GM23338 (cell line): Measurements from ENCODE around the gene TLX3. TPM values are rescaled to one million over a fixed set of nuclear protein-coding genes. Genes with fewer than 3 reads are reported as not detected.

ENCODE experiments used
- ATAC-seq: fragments of 200-7000 bp; cut with Tn5 transposase; 3 replicates; pipeline ENCODE4 v1.9.1; 2020
- DNase-seq: peaks from one replicate; pipeline ENCODE4 v3.0.0-alpha.2; 2015; ENCODE audit warnings: low spot score
- H2AFZ ChIP-seq: fragments of 200-600 bp; sonication (generic); 2 replicates; pipeline ENCODE4 v1.8.0; 2016; ENCODE audit warnings: antibody characterized with exemption, mild to moderate bottlenecking, moderate library complexity
- H3F3A ChIP-seq: fragments of 200-600 bp; sonication (generic); replicated peaks from 2 replicates; pipeline ENCODE4 v1.8.0; 2017; ENCODE audit warnings: antibody characterized with exemption, mixed run types, low read depth
- H3K27ac ChIP-seq: fragments of 200-600 bp; sonication (generic); 2 replicates; pipeline ENCODE4 v1.6.1; 2016; ENCODE audit warnings: low read depth
- H3K27me3 ChIP-seq: fragments of 200-600 bp; sonication (generic); 2 replicates; pipeline ENCODE4 v1.8.0; 2016; ENCODE audit warnings: mild to moderate bottlenecking, mixed run types, moderate library complexity; ENCODE audit not compliant: insufficient read depth
- H3K36me3 ChIP-seq: fragments of 200-600 bp; sonication (generic); 2 replicates; pipeline ENCODE4 v1.8.0; 2016; ENCODE audit warnings: mild to moderate bottlenecking; ENCODE audit not compliant: insufficient read depth
- H3K4me1 ChIP-seq: fragments of 200-600 bp; sonication (generic); 2 replicates; pipeline ENCODE4 v1.8.0; 2016; ENCODE audit warnings: mild to moderate bottlenecking, moderate library complexity; ENCODE audit not compliant: insufficient read depth
- H3K4me2 ChIP-seq: fragments of 200-600 bp; sonication (generic); 2 replicates; pipeline ENCODE4 v1.7.1; 2017; ENCODE audit warnings: mixed run types
- H3K4me3 ChIP-seq: fragments of 200-600 bp; sonication (generic); 2 replicates; pipeline ENCODE4 v1.6.1; 2016; ENCODE audit warnings: mixed run types
- H3K79me2 ChIP-seq: fragments of 200-600 bp; sonication (generic); replicated peaks from 2 replicates; pipeline ENCODE4 v1.8.0; 2017; ENCODE audit warnings: mild to moderate bottlenecking; ENCODE audit not compliant: insufficient read depth
- H3K9me2 ChIP-seq: fragments of 200-600 bp; sonication (generic); 2 replicates; pipeline ENCODE4 v1.8.0; 2017; ENCODE audit not compliant: insufficient read depth
- H4K20me1 ChIP-seq: fragments of 200-600 bp; sonication (generic); replicated peaks from 2 replicates; pipeline ENCODE4 v1.8.0; 2017; ENCODE audit warnings: mild to moderate bottlenecking; ENCODE audit not compliant: insufficient read depth
- H3K27ac Mint-ChIP-seq: 2 replicates; pipeline ENCODE4 v1.8.0; 2020; ENCODE audit warnings: inconsistent platforms, mild to moderate bottlenecking, moderate library complexity, mixed read lengths
- H3K27me3 Mint-ChIP-seq: 3 replicates; pipeline ENCODE4 v1.8.0; 2022; ENCODE audit warnings: low read depth, mild to moderate bottlenecking, moderate library complexity, mixed read lengths, inconsistent platforms; ENCODE audit not compliant: insufficient read depth, poor library complexity
- H3K36me3 Mint-ChIP-seq: 3 replicates; pipeline ENCODE4 v1.8.0; 2021; ENCODE audit warnings: low read depth, mild to moderate bottlenecking, inconsistent platforms, moderate library complexity, mixed read lengths
- H3K4me1 Mint-ChIP-seq: 3 replicates; pipeline ENCODE4 v1.8.0; 2020; ENCODE audit warnings: mild to moderate bottlenecking, inconsistent platforms, mixed read lengths
- H3K4me3 Mint-ChIP-seq: 3 replicates; pipeline ENCODE4 v1.8.0; 2021; ENCODE audit warnings: moderate library complexity, mild to moderate bottlenecking, inconsistent platforms, mixed read lengths
- H3K9me3 Mint-ChIP-seq: 3 replicates; pipeline ENCODE4 v1.8.0; 2020; ENCODE audit warnings: moderate library complexity, mild to moderate bottlenecking, inconsistent platforms, mixed read lengths
- ETS1 ChIP-seq: IDR thresholded peaks from 2 replicates; pipeline ENCODE4 v1.6.1; 2016; ENCODE audit warnings: antibody characterized with exemption
- EZH2 ChIP-seq: fragments of 200-600 bp; sonication (generic); IDR thresholded peaks from one replicate; pipeline ENCODE4 v1.8.0; 2017; ENCODE audit warnings: antibody characterized with exemption, mild to moderate bottlenecking, low read depth; ENCODE audit not compliant: unreplicated experiment
- EZH2phosphoT487 ChIP-seq: fragments of 200-600 bp; sonication (generic); IDR thresholded peaks from one replicate; pipeline ENCODE4 v1.8.1; 2018; ENCODE audit warnings: antibody characterized with exemption; ENCODE audit not compliant: unreplicated experiment
- JUNB ChIP-seq: IDR thresholded peaks from one replicate; pipeline ENCODE4 v1.6.1; 2016; ENCODE audit warnings: antibody characterized with exemption; ENCODE audit not compliant: unreplicated experiment
- NANOG ChIP-seq: IDR thresholded peaks from 2 replicates; pipeline ENCODE4 v1.6.1; 2016; ENCODE audit warnings: antibody characterized with exemption, borderline replicate concordance
- POLR2AphosphoS5 ChIP-seq: IDR thresholded peaks from 2 replicates; pipeline ENCODE4 v1.6.1; 2016; ENCODE audit warnings: antibody characterized with exemption, low read depth
- ZNF114 ChIP-seq: fragments of 250-450 bp; sonication (Bioruptor Pico); IDR thresholded peaks from 2 replicates; pipeline ENCODE4 v1.5.0; 2020; ENCODE audit warnings: mild to moderate bottlenecking, moderate library complexity
- ZNF331 ChIP-seq: fragments of 250-450 bp; sonication (Bioruptor Pico); IDR thresholded peaks from 2 replicates; pipeline ENCODE4 v1.5.0; 2020; ENCODE audit warnings: low read depth, mild to moderate bottlenecking, moderate library complexity
- polyA plus RNA-seq: library from polyadenylated mRNA; unstranded; fragments of >200 nt; fragmentation: Nextera tagmentation; extraction: Ambion mirVana; gene quantifications from 2 replicates; pipeline ENCODE4 v1.2.1, GENCODE V29; 2016
- total RNA-seq: library from RNA; depleted of rRNA; stranded (reverse); fragments of >200 nt; shearing (Covaris generic); gene quantifications from 2 replicates; pipeline ENCODE4 v1.2.3, GENCODE V29; 2014
- TF ChIP-seq, protein P1 (sequence below), 2 experiments: fragments of 200-600 bp in 1 of 2; sonication (generic) in 1 of 2; conservative IDR thresholded peaks; 2 replicates each; pipeline versions ENCODE4 v1.5.1 to v1.6.1; 2016 to 2017; ENCODE audit warnings: antibody characterized with exemption in 2 of 2, low read depth in 2 of 2, mild to moderate bottlenecking in 2 of 2, moderate library complexity in 1 of 2

The TLX3 gene
- total and polyA plus RNA-seq, 2 experiments from 2014 or later: 0.83 TPM; not detected in 1

DNA sequence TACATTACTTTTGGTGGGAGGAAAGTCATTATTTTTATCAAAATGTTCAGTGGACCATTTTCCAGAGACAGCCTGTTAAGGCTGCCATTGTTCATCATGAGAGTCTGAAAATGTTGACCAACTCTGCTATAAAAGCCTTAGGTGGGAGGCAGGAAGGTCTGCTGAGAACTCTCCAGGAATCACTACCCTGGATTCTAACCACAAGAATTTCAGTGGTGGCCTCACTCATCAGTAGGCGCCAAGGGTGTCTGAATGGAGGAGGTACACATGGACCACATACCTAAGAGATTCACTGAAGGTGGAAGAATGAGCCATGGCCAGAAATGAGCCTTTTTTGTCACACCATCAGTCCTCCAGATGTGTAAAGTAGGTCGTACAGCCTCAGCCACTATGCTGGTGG is 21.0 kb upstream of the TLX3 start (continued):
- TF ChIP-seq ZNF331: no peak
- TF ChIP-seq, protein P1, sequence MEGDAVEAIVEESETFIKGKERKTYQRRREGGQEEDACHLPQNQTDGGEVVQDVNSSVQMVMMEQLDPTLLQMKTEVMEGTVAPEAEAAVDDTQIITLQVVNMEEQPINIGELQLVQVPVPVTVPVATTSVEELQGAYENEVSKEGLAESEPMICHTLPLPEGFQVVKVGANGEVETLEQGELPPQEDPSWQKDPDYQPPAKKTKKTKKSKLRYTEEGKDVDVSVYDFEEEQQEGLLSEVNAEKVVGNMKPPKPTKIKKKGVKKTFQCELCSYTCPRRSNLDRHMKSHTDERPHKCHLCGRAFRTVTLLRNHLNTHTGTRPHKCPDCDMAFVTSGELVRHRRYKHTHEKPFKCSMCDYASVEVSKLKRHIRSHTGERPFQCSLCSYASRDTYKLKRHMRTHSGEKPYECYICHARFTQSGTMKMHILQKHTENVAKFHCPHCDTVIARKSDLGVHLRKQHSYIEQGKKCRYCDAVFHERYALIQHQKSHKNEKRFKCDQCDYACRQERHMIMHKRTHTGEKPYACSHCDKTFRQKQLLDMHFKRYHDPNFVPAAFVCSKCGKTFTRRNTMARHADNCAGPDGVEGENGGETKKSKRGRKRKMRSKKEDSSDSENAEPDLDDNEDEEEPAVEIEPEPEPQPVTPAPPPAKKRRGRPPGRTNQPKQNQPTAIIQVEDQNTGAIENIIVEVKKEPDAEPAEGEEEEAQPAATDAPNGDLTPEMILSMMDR (conservative IDR thresholded peaks at IDR 0.05; ENCODE audit: low read depth in 2 of 2): no peak
- no peak for TF ChIP-seq POLR2AphosphoS5

- no peak for TF ChIP-seq EZH2phosphoT487
- no peak for TF ChIP-seq ETS1
- TF ChIP-seq EZH2: no peak
- TF ChIP-seq NANOG: no peak
- TF ChIP-seq, protein P1 (conservative IDR thresholded peaks at IDR 0.05; ENCODE audit: low read depth in 2 of 2): no peak
- TF ChIP-seq JUNB: no peak
- TF ChIP-seq POLR2AphosphoS5: no peak
- no peak for TF ChIP-seq ZNF114 (CRISPR knock-in tag)
- H3K27ac Mint-ChIP-seq: no peak overlapping the region
- no peaks in the 10 kb centered on the region for H3K27me3 ChIP-seq
- H4K20me1 ChIP-seq: no peaks in the 10 kb centered on the region
- no peak overlapping the region for H3K4me3 Mint-ChIP-seq
- H3K27ac ChIP-seq: no peak overlapping the region
- H3K4me1 Mint-ChIP-seq: peaks cover 2% of the 10 kb centered on the region; the same call in 2 of the 3 replicates
- no peak overlapping the region for H3K4me2 ChIP-seq
- no peaks in the 10 kb centered on the region for H3K36me3 Mint-ChIP-seq
- H2AFZ ChIP-seq: no peak overlapping the region
- no peaks in the 10 kb centered on the region for H3K36me3 ChIP-seq
- H3K9me3 Mint-ChIP-seq: no peaks in the 10 kb centered on the region
- DNase-seq (no peak), ATAC-seq (no peak)
- H3K4me1 ChIP-seq: no peaks in the 10 kb centered on the region
- H3K79me2 ChIP-seq: no peaks in the 10 kb centered on the region
- H3K4me3 ChIP-seq: no peak overlapping the region
- no peaks in the 10 kb centered on the region for H3K9me2 ChIP-seq
- H3K27me3 Mint-ChIP-seq: no peaks in the 10 kb centered on the region
- no peaks in the 10 kb centered on the region for H3F3A ChIP-seq
These were observed 17.7 kb upstream of the TLX3 start for GRCh38 chr5:171291371-171291770.
